SH-SY5Y (cell line): ENCODE data around the gene UBP1.

ENCODE experiments used
- GATA2 ChIP-seq: IDR thresholded peaks from 2 replicates; pipeline ENCODE4 v1.6.1; 2011; ENCODE audit warnings: mild to moderate bottlenecking, low read depth, low read length
- GATA3 ChIP-seq: IDR thresholded peaks from 2 replicates; pipeline ENCODE4 v1.6.1; 2011; ENCODE audit warnings: low read depth, mild to moderate bottlenecking, low read length, moderate library complexity

DNA sequence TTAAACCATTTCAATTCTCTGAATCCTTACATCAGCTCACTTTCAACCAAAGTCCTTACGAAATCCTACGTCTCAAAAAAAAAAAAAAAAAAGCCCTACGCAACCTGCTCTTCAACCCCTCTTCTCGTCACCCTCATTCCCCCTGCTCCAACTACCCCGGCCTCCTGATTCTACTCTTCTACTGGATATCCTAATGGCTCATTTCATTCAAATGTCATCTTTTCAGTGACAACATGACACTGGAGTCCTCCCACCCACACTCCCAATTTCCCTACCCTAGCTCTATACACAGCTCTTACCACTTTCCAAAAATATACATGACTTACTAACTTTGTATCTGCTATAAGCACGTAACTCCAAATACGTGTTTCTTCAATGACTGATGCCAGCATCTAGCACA, 11.5 kb downstream of the UBP1 start:
- TF ChIP-seq GATA3 = no peak
- TF ChIP-seq GATA2 = no peak
